CD14-positive monocyte (primary cell): ENCODE results near the gene PHOX2B. TPM values are rescaled to one million over a fixed set of nuclear protein-coding genes. Genes with fewer than 3 reads are reported as not detected.
A peak's percentile ranks its signal among the peaks of the same experiment; 100 is the strongest.

Experiments
- DNase-seq, 3 donors: peaks; one replicate each; pipeline ENCODE4 v3.0.0-alpha.2; 2011 to 2022
- H2AFZ ChIP-seq: 2 replicates; pipeline ENCODE4 v1.6.0; 2012; ENCODE audit warnings: mild to moderate bottlenecking, low read depth, low read length, inconsistent platforms; ENCODE audit not compliant: insufficient read depth, poor library complexity, severe bottlenecking
- H3K27ac ChIP-seq, 2 donors: 1 replicate in 1 of 2; 2 replicates in 1 of 2; pipeline ENCODE4 v1.5.1; 2012 to 2013; ENCODE audit warnings: low read length in 2 of 2, control low read depth in 1 of 2, inconsistent platforms in 1 of 2, low read depth in 1 of 2, mild to moderate bottlenecking in 1 of 2
- H3K27me3 ChIP-seq, 2 donors: one replicate each; pipeline versions ENCODE4 v1.6.0 to v1.6.1; 2011 to 2013; ENCODE audit warnings: low read length in 2 of 2; ENCODE audit not compliant: control insufficient read depth in 2 of 2, insufficient read depth in 2 of 2
- H3K36me3 ChIP-seq, 2 donors: replicated peaks in 1 of 2; 1 replicate in 1 of 2; 2 replicates in 1 of 2; pipeline versions ENCODE4 v1.5.1 to v1.6.1; 2012 to 2013; ENCODE audit warnings: low read length in 2 of 2, control low read depth in 1 of 2, inconsistent platforms in 1 of 2, mild to moderate bottlenecking in 1 of 2; ENCODE audit not compliant: insufficient read depth in 2 of 2, control insufficient read depth in 1 of 2
- H3K4me1 ChIP-seq, 2 donors: 1 replicate in 1 of 2; 2 replicates in 1 of 2; pipeline versions ENCODE4 v1.5.1 to v1.6.1; 2012 to 2013; ENCODE audit warnings: low read length in 2 of 2, control low read depth in 1 of 2, inconsistent platforms in 1 of 2, mild to moderate bottlenecking in 1 of 2, moderate library complexity in 1 of 2; ENCODE audit not compliant: insufficient read depth in 2 of 2, control insufficient read depth in 1 of 2
- H3K4me2 ChIP-seq: replicated peaks from 2 replicates; pipeline ENCODE3; 2012; ENCODE audit warnings: low read length, moderate library complexity, mild to moderate bottlenecking; ENCODE audit not compliant: poor library complexity, severe bottlenecking; ENCODE audit errors: extremely low read depth
- H3K4me3 ChIP-seq, 3 experiments: fragments of 200-600 bp in 1 of 3; sonication (generic) in 1 of 3; replicated peaks in 1 of 3; 1 replicate in 2 of 3; 2 replicates in 1 of 3; pipeline ENCODE4 v1.5.1; 2011 to 2013; ENCODE audit warnings: low read length in 3 of 3, mild to moderate bottlenecking in 3 of 3, control low read depth in 2 of 3, low read depth in 2 of 3, inconsistent platforms in 1 of 3, moderate library complexity in 1 of 3
- H3K79me2 ChIP-seq: 2 replicates; pipeline ENCODE4 v1.6.0; 2012; ENCODE audit warnings: mild to moderate bottlenecking, control low read depth, inconsistent platforms, low read length, moderate library complexity; ENCODE audit not compliant: insufficient read depth
- H3K9ac ChIP-seq: 2 replicates; pipeline ENCODE4 v1.6.0; 2017; ENCODE audit warnings: low read length, mild to moderate bottlenecking; ENCODE audit not compliant: insufficient read depth, poor library complexity, severe bottlenecking
- H3K9me3 ChIP-seq, 2 donors: replicated peaks in 1 of 2; 1 replicate in 1 of 2; 2 replicates in 1 of 2; pipeline versions ENCODE4 v1.5.1 to v1.6.1; 2012 to 2013; ENCODE audit warnings: low read length in 2 of 2, control low read depth in 1 of 2; ENCODE audit not compliant: control insufficient read depth in 1 of 2, insufficient read depth in 1 of 2
- H4K20me1 ChIP-seq: 2 replicates; pipeline ENCODE4 v1.6.0; 2012; ENCODE audit warnings: mild to moderate bottlenecking, low read length, control low read depth, moderate library complexity; ENCODE audit not compliant: insufficient read depth
- H3K27ac Mint-ChIP-seq, 7 donors: one replicate each; pipeline ENCODE4 v1.8.0; 2020; ENCODE audit warnings: mild to moderate bottlenecking in 7 of 7, mixed read lengths in 7 of 7, moderate library complexity in 6 of 7, inconsistent platforms in 2 of 7
- H3K27me3 Mint-ChIP-seq, 3 donors: one replicate each; pipeline ENCODE4 v1.8.0; 2021 to 2022; ENCODE audit warnings: low read depth in 3 of 3, mild to moderate bottlenecking in 3 of 3, mixed read lengths in 3 of 3, moderate library complexity in 3 of 3, inconsistent platforms in 1 of 3
- H3K36me3 Mint-ChIP-seq, 2 donors: one replicate each; pipeline ENCODE4 v1.8.0; 2020; ENCODE audit warnings: mixed read lengths in 2 of 2, inconsistent platforms in 1 of 2, mild to moderate bottlenecking in 1 of 2
- H3K4me1 Mint-ChIP-seq: one replicate; pipeline ENCODE4 v1.8.0; 2020; ENCODE audit warnings: mild to moderate bottlenecking, mixed read lengths
- H3K4me3 Mint-ChIP-seq, 2 donors: one replicate each; pipeline ENCODE4 v1.8.0; 2020; ENCODE audit warnings: mild to moderate bottlenecking in 2 of 2, mixed read lengths in 2 of 2, moderate library complexity in 1 of 2
- H3K9me3 Mint-ChIP-seq, 7 donors: one replicate each; pipeline ENCODE4 v1.8.0; 2020 to 2022; ENCODE audit warnings: mixed read lengths in 7 of 7, mild to moderate bottlenecking in 6 of 7, moderate library complexity in 6 of 7, inconsistent platforms in 2 of 7
- CTCF ChIP-seq: fragments of 200-600 bp; IDR thresholded peaks from one replicate; pipeline ENCODE4 v1.8.0; 2022; ENCODE audit warnings: antibody characterized with exemption, mild to moderate bottlenecking
- WGBS: methylation state at CpG from one replicate; pipeline ENCODE4 v1.1.5; 2013; ENCODE audit warnings: missing lambda C conversion rate; ENCODE audit not compliant: insufficient coverage; 5-methylcytosine and 5-hydroxymethylcytosine counted together
- intact Hi-C, 2 donors: fragments of 100-400 bp; cut with micrococcal nuclease; formaldehyde crosslinking; loops; one replicate each; pipeline versions ENCODE4 v1.15.0 to v1.15.1; 2023
- polyA plus RNA-seq, 3 donors: library from polyadenylated mRNA; depleted of rRNA in 1 of 3; unstranded in 2 of 3; stranded (reverse) in 1 of 3; fragments of 300-500 nt in 2 of 3; fragments of >200 nt in 1 of 3; fragmentation: Illumina TruSeq in 2 of 3; gene quantifications; 1 replicate in 2 of 3; 2 replicates in 1 of 3; pipeline ENCODE4 v1.2.3, GENCODE V29; 2012 to 2021

PHOX2B gene
- polyA plus RNA-seq, 3 donors = not detected

- Histone ChIP-seq H3K36me3 (no peaks in the 10 kb centered on the region), H3K9me3 (peaks cover 0 to 26% of the 10 kb centered on the region in 2 donors), H3K4me2 (no peak overlapping the region), H3K4me1 (no peaks in the 10 kb centered on the region), H3K79me2 (no peaks in the 10 kb centered on the region), H3K27me3 (peaks cover 90 to 95% of the 10 kb centered on the region in 2 donors), H4K20me1 (no peaks in the 10 kb centered on the region), H2AFZ (no peak overlapping the region), H3K27ac (no peak overlapping the region), H3K4me3 (no peak overlapping the region), H3K9ac (no peak overlapping the region)
- intact Hi-C loops = no loop called here
- no CpG with 5 or more reads among the region's 10 CpGs for WGBS
- H3K4me1 Mint-ChIP-seq = peaks cover 3% of the 10 kb centered on the region
- peak overlapping the region in 1 of 2 donors; percentile 75 for H3K4me3 Mint-ChIP-seq
- H3K27me3 Mint-ChIP-seq = peaks cover 75 to 91% (median 76%) of the 10 kb centered on the region in 3 donors
- no peak for DNase-seq
- peaks cover 0 to 9% (median 5%) of the 10 kb centered on the region in 7 donors for H3K9me3 Mint-ChIP-seq
- H3K27ac Mint-ChIP-seq = no peak overlapping the region
- TF ChIP-seq CTCF = no peak
- H3K36me3 Mint-ChIP-seq = no peaks in the 10 kb centered on the region
These were observed 3.7 kb upstream of the PHOX2B start for GRCh38 chr4:41752081-41752836.

GRCh38 chr4:41751449-41752061 lies 3.0 kb upstream of the PHOX2B start:
- H3K79me2 ChIP-seq = no peaks in the 10 kb centered on the region
- 2% methylated on average over 31 of the region's 34 CpGs for WGBS
- no peak overlapping the region for H3K9ac ChIP-seq
- no peak overlapping the region for H3K27ac ChIP-seq
- no peaks in the 10 kb centered on the region for H3K36me3 Mint-ChIP-seq
- peaks cover 0 to 12% (median 5%) of the 10 kb centered on the region in 7 donors for H3K9me3 Mint-ChIP-seq
- no peak overlapping the region for H3K4me2 ChIP-seq
- no peak overlapping the region for H2AFZ ChIP-seq
- peaks cover 82 to 94% (median 82%) of the 10 kb centered on the region in 3 donors for H3K27me3 Mint-ChIP-seq
- H3K27ac Mint-ChIP-seq = no peak overlapping the region
- peaks cover 0 to 33% of the 10 kb centered on the region in 2 donors for H3K9me3 ChIP-seq
- no peak for TF ChIP-seq CTCF
- intact Hi-C loops = no loop called here
- no peaks in the 10 kb centered on the region for H3K36me3 ChIP-seq
- DNase-seq = no peak
- H3K4me1 Mint-ChIP-seq = peaks cover 3% of the 10 kb centered on the region
- no peaks in the 10 kb centered on the region for H3K4me1 ChIP-seq
- peak overlapping the region in 1 of 2 donors; percentile 87 for H3K4me3 Mint-ChIP-seq
- H4K20me1 ChIP-seq = no peaks in the 10 kb centered on the region
- no peak overlapping the region for H3K4me3 ChIP-seq
- H3K27me3 ChIP-seq = peaks cover 89 to 96% of the 10 kb centered on the region in 2 donors
